Tibial artery (tissue), 4 donors: ENCODE measurements around the gene TTLL8.
"Not testable (repeated sequence)": the region's sequence is repeated elsewhere in the genome, so short reads cannot be mapped to it uniquely, and the experiment has no call there.

Experiments
- DNase-seq, 2 donors: peaks; one replicate each; pipeline ENCODE4 v3.0.0-alpha.2; 2019
- H3K27ac ChIP-seq, 2 donors: fragments of 200-600 bp; sonication (generic) in 1 of 2; 1 replicate in 1 of 2; 2 replicates in 1 of 2; pipeline ENCODE4 v1.5.1; 2018 to 2019; ENCODE audit warnings: mild to moderate bottlenecking in 1 of 2
- H3K27me3 ChIP-seq, 2 donors: fragments of 200-600 bp; sonication (generic) in 1 of 2; one replicate each; pipeline versions ENCODE4 v1.5.1 to v1.6.0; 2016 to 2019
- H3K36me3 ChIP-seq, 3 donors: fragments of 200-600 bp; sonication (generic) in 2 of 3; one replicate each; pipeline ENCODE4 v1.5.1; 2016 to 2019; ENCODE audit warnings: mild to moderate bottlenecking in 2 of 3
- H3K4me1 ChIP-seq, 4 donors: fragments of 200-600 bp; sonication (generic) in 2 of 4; 1 replicate in 3 of 4; 2 replicates in 1 of 4; pipeline ENCODE4 v1.5.1; 2016 to 2019
- H3K4me3 ChIP-seq, 2 donors: fragments of 200-600 bp; sonication (generic) in 1 of 2; 1 replicate in 1 of 2; 2 replicates in 1 of 2; pipeline ENCODE4 v1.5.1; 2018 to 2019; ENCODE audit warnings: mild to moderate bottlenecking in 2 of 2
- H3K9me3 ChIP-seq, 3 donors: fragments of 200-600 bp; sonication (generic) in 1 of 3; one replicate each; pipeline ENCODE4 v1.5.1; 2016 to 2019
- CTCF ChIP-seq, 2 experiments: fragments of 200-600 bp in 1 of 2; fragments of 450-650 bp in 1 of 2; IDR thresholded peaks; one replicate each; pipeline ENCODE4 v1.5.1; 2017 to 2019; ENCODE audit warnings: antibody characterized with exemption in 2 of 2, mild to moderate bottlenecking in 1 of 2, moderate library complexity in 1 of 2
- intact Hi-C: fragments of 100-400 bp; cut with DNase I; formaldehyde crosslinking; loops from one replicate; pipeline ENCODE4 v1.15.0; 2023; ENCODE audit warnings: low total_unique reads

Gene TTLL8

DNA sequence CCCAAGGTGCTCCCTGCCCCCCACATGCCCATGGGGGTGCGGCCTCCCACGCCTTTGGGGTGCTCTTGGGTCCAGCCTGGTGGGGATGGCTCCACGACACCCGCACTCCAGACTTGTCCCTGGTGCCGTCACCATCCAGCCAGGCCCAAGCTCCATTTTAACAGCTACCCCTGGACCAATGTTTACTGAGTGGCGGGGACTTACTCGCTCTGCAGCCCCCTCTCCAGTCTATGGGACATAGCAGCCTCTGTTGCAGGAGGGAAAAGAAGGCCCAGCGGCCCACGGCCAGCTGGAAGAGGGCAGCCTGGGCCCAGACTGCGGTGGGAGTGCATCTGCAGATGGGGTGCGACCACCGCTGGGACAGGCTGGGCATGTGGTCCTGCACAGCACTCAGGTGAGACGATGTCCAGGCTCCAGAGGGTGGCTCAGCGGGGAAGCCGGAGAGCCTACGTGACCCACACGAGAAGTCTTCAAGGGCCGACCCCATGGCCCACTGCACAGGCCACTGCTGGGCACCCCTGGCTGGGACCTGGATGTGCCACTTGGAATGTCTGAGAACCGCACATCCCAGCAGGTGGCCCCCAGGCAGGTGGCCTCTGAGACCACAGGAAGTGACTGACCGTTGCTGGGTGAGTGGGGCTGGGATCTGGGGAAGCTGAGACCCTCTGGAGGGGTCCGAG lies 63.6 kb downstream of the TTLL8 start:
- TF ChIP-seq CTCF (IDR thresholded peaks at IDR 0.05): no peak
- Histone ChIP-seq H3K36me3 (no peaks in the 10 kb centered on the region), H3K27ac (no peak overlapping the region), H3K9me3 (peaks cover 0 to 21% (median 10%) of the 10 kb centered on the region in 3 donors), H3K27me3 (peaks cover 0 to 38% of the 10 kb centered on the region in 2 donors), H3K4me3 (no peak overlapping the region), H3K4me1 (peaks cover 0 to 7% (median 0%) of the 10 kb centered on the region in 4 donors)
- intact Hi-C loops: no loop called here
- peak; percentile 8 to 64 for DNase-seq

- Histone ChIP-seq H3K27ac (no peak overlapping the region), H3K36me3 (no peaks in the 10 kb centered on the region), H3K4me1 (peaks cover 0 to 4% (median 0%) of the 10 kb centered on the region in 4 donors), H3K4me3 (no peak overlapping the region), H3K27me3 (peaks cover 0 to 31% of the 10 kb centered on the region in 2 donors), H3K9me3 (peaks cover 0 to 21% (median 10%) of the 10 kb centered on the region in 3 donors)
- intact Hi-C loops: no loop called here
- no peak for TF ChIP-seq CTCF (IDR thresholded peaks at IDR 0.05)
- peak; percentile 8 to 52 for DNase-seq
These were observed 64.3 kb downstream of the TTLL8 start for GRCh38 chr22:49993649-49994360.

DNA sequence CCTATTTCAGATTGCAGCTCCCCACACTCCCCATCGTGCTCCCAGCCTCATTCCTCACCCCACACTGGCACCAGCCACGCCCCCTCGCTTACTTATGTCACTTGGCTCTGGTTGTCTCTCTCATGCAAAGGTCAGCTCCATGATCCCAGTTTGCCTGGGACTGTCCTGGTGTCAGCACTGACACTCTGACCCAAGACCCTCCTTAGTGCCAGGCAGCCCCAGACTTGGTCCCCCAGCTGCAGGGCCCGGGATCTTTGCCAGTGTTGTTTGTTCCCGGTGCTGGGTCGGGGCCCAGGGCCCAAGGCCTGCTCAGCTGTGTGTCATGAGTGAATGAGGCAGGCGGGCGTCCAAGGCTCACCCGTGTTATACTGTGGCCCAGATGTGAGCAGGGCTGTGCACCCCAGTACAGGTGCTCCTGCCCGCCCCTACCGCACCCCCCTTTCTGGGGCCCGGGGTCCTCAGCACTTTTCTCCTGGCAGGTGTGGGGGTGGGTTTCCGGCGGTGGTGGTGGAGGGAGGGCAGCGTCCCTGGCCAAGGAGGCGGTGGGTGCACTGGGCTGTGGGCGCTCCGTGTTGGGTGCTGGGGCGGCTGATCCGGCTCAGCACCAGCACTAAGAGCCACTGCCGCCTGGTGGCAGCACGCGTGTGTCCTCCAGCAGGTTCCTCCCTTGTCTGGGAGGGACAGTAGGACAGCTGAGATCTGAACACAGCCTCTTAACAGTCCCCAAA lies 65.0 kb downstream of the TTLL8 start:
- no peak overlapping the region for H3K27ac ChIP-seq
- intact Hi-C loops: no loop called here
- peaks cover 0 to 24% of the 10 kb centered on the region in 2 donors for H3K27me3 ChIP-seq
- H3K4me3 ChIP-seq: no peak overlapping the region
- peaks cover 0 to 21% (median 10%) of the 10 kb centered on the region in 3 donors for H3K9me3 ChIP-seq
- TF ChIP-seq CTCF (IDR thresholded peaks at IDR 0.05): peak; percentile 52 to 53
- H3K36me3 ChIP-seq: no peaks in the 10 kb centered on the region
- peak; percentile 29 to 69 for DNase-seq
- peaks cover 0 to 4% (median 0%) of the 10 kb centered on the region in 4 donors for H3K4me1 ChIP-seq

DNA sequence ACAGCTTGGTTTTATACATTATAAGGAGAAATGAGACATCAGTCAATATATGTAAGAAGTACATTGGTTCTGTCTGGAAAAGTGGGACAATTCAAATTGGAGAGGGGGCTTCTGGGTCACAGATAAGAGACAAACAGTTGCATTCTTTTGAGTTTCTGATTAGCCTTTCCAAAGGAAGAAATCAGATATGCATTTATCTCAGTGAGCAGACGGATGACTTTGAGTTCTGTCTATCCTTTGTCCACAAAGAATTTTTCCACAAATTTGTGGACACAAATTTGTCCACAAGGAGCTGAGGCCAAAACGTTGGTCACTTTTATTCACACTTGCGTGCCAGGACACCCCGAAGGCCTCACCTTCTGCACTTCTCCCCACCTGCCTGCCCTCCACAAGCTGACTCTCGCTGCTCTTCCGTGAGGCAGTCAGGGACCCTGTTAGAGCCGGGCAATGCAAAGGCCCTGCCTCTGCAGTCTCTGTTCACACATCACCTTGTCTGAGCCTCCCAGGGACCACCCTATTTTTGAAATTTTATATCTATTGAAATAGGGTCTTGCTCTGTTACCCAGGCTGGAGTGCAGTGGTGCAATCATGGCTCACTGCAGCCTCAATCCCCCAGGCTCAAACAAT lies 66.1 kb downstream of the TTLL8 start:
- no peak overlapping the region for H3K4me3 ChIP-seq
- peaks cover 0 to 21% (median 10%) of the 10 kb centered on the region in 3 donors for H3K9me3 ChIP-seq
- no peaks in the 10 kb centered on the region for H3K36me3 ChIP-seq
- intact Hi-C loops: no loop called here
- peaks cover 0 to 13% of the 10 kb centered on the region in 2 donors for H3K27me3 ChIP-seq
- no peak overlapping the region for H3K27ac ChIP-seq
- H3K4me1 ChIP-seq: peaks cover 0 to 4% (median 0%) of the 10 kb centered on the region in 4 donors
- DNase-seq: peak; percentile 12 to 38
- TF ChIP-seq CTCF (IDR thresholded peaks at IDR 0.05): no peak

- H3K27me3 ChIP-seq: peaks cover 0 to 8% of the 10 kb centered on the region in 2 donors
- H3K4me1 ChIP-seq: peaks cover 0 to 4% (median 0%) of the 10 kb centered on the region in 4 donors
- H3K36me3 ChIP-seq: no peaks in the 10 kb centered on the region
- DNase-seq: no peak
- no peak for TF ChIP-seq CTCF (IDR thresholded peaks at IDR 0.05)
- peaks cover 0 to 27% (median 12%) of the 10 kb centered on the region in 3 donors for H3K9me3 ChIP-seq
- no peak overlapping the region for H3K27ac ChIP-seq
- H3K4me3 ChIP-seq: no peak overlapping the region
- intact Hi-C loops: no loop called here
These were observed 66.9 kb downstream of the TTLL8 start for GRCh38 chr22:49991167-49991566.

GRCh38 chr22:49989826-49990225 lies 68.3 kb downstream of the TTLL8 start:
- H3K4me3 ChIP-seq, H3K4me1 ChIP-seq, H3K36me3 ChIP-seq, intact Hi-C loops, H3K27ac ChIP-seq, H3K27me3 ChIP-seq: not testable (repeated sequence)
- peak; percentile 6 to 46 for DNase-seq
- peaks cover 0 to 33% (median 22%) of the 10 kb centered on the region in 3 donors for H3K9me3 ChIP-seq
